Activated CD4-positive, alpha-beta T cell treated with anti-CD3 and anti-CD28 coated beads, Interleukin-2, amount 50 U/mL, for 48 hours (primary cell): ENCODE measurements around the gene HOXC5.

ENCODE experiments used
- DNase-seq, 2 experiments: peaks; one replicate each; pipeline ENCODE4 v3.0.0-alpha.2; 2020

The HOXC5 gene

GRCh38 chr12:54022960-54023884 lies 9.6 kb upstream of the HOXC5 start:
- no peak for DNase-seq

- no peak for DNase-seq
These were observed 8.7 kb upstream of the HOXC5 start for GRCh38 chr12:54024127-54024526.

- DNase-seq, result no peak
These were observed 8.1 kb upstream of the HOXC5 start for GRCh38 chr12:54024581-54025305.

- no peak for DNase-seq
These were observed 7.1 kb upstream of the HOXC5 start for GRCh38 chr12:54025499-54026405.

- DNase-seq, result no peak
These were observed 6.0 kb upstream of the HOXC5 start for GRCh38 chr12:54026640-54027441.

GRCh38 chr12:54027442-54027786 lies 5.4 kb upstream of the HOXC5 start:
- DNase-seq, result no peak

GRCh38 chr12:54028314-54029201 lies 4.3 kb upstream of the HOXC5 start, which contains the start of gene HOXC6:
HOXC6 (plus strand) TSS chr12:54028440; CDS start chr12:54028522, 82 bp downstream.
- no peak for DNase-seq

- no peak for DNase-seq
These were observed 3.1 kb upstream of the HOXC5 start for GRCh38 chr12:54029529-54030441.

GRCh38 chr12:54030442-54030801 lies 2.4 kb upstream of the HOXC5 start:
- no peak for DNase-seq

- no peak for DNase-seq
These were observed 1.9 kb upstream of the HOXC5 start for GRCh38 chr12:54030889-54031471.

GRCh38 chr12:54031480-54031879 lies 1.4 kb upstream of the HOXC5 start:
- DNase-seq, result no peak

GRCh38 chr12:54032086-54032619 lies 697 bp upstream of the HOXC5 start:
- DNase-seq, result no peak

GRCh38 chr12:54033106-54033979 lies 493 bp downstream of the HOXC5 start:
- DNase-seq, result no peak

GRCh38 chr12:54033980-54034784 lies 1.3 kb downstream of the HOXC5 start:
- no peak for DNase-seq

- DNase-seq, result no peak
These were observed 2.0 kb downstream of the HOXC5 start for GRCh38 chr12:54034785-54035310.

- DNase-seq, result no peak
These were observed 2.9 kb downstream of the HOXC5 start for GRCh38 chr12:54035568-54036264.
